Limb (tissue), 2 donors: ENCODE data around the gene PROSER3.
"Not testable (repeated sequence)": the region's sequence is repeated elsewhere in the genome, so short reads cannot be mapped to it uniquely, and the experiment has no call there.

Experiments
- DNase-seq, 2 donors: peaks; one replicate each; pipeline ENCODE4 v3.0.0-alpha.2; 2016; ENCODE audit errors: extremely low spot score in 2 of 2

PROSER3 gene

DNA sequence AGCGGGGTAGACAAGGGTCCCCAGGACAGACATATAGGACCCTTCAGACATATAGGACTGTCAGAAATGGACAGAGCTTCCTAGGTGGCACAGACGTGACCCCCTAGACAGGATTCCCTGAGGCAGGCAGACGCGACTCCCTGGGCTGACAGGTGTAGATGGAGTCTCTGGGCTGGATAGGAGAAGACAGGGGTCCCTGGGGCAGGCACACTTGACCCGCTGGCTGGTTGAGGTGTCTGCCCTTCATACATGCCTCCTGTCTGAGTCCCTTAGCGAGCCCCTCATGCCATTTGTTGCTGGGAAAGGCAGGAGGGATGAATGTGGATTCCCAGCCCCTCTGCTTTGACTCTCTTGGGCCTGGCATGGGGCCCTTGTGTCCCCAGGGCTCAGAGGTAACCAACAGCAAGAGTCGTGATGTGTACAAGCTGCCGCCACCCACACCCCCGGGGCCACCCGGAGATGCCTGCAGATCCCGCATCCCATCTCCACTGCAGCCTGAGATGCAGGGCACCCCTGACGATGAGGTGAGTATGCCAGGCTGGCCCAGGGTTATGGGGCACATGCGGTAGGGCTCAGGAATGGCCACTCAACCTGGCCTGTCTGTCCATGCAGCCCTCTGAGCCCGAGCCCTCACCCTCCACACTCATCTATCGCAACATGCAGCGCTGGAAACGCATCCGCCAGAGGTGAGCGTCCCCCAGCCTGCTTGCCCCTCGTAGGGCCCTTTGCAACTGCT, 4.2 kb upstream of the PROSER3 start:
- peak in 1 of 2 donors; percentile 26 for DNase-seq

DNA sequence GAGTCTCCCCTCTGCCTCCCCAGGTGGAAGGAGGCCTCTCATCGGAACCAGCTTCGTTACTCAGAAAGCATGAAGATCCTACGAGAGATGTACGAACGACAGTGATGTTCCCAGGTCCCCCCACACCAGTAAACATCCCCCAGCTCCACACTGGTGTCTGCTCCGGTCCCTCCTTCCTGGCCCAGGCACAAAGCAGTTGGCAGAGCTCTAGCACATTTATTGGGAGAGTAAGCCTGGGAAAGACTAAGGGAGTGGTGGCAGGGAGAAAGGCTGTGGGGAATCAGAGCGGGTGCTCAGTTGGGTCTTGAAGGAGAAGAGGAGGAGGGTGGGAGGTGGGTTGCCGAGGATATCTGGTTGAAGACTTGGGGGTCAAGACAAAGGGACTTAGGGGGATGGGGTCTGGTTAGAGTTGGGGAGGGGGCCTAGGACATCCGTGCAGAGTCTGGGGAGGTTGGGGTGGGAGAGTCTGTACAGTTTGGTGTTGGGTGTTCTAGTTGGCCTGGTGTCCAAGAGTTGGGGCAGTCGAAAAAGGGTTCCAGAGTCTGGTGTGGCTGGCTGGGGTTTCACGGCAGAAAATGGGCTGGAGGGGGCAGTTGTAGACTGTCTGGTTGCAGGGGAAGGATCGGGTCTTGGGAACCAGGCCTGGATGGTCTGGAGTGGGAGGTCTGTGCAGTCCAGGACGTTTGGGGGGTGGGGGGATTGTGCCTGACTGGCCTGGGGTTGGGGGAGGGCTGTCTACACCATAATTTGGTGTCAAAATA, 3.4 kb upstream of the PROSER3 start:
- DNase-seq: peak in 1 of 2 donors; percentile 29

DNA sequence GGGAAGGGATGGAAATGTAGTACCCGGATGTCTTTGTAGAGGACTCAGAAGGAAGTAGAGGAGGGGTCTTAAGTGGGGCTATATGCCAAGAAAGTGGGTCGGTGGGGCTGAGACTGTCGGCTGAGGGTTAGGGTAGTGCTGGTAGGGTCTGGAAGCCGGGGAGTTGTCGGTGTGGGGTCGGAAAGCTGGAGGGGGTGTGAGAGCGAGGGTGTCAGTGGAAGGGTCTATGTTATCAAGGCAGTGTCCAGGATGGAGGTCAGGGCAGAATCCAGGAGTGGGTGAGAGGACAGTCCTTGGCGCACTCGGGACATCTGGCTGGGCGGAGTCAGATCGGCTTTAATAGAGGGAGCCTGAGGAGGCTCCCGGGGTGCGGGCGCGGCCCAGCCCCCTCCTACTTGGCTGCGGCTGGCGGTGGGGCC, 2.8 kb upstream of the PROSER3 start:
- no peak for DNase-seq

DNA sequence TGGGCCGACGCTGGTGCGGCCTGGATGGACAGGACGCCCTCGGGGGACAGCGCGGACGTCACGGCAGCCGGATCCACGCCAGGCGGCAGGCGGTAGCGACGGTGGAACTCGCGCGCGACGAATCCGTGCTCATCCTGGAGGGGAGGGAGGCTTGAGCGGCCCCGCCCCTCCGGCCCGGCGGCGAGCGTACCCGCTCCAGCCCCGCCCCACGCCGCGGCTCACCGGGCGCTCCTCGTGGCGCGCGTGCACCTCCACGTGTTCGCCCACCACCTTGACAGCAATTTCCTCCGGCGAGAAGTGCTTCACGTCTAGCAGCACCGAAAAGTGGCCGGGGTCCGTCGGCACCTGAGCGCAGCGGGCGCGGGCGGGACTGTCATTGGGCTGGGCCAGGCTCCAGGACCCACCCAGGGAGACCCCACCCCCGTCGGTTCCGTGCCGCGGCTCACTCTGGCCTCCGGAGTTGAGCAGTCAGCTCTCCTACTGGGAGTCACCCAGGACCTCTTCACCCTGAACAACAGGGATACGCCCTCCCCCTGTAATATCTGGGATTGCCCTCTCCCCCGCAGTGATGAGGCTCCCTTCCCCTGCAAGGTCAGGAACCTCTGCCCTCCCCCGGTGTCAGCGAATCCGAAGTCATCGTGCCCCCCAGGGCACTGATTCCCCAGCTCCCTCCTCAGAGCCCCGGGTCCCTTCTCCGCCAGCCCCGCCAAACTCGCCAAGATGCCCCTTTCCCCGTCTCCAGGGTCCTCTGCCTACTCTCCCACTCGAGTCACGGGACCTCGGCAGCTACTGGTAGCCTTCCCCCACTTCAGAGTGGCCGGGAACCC, 2.2 kb upstream of the PROSER3 start:
- peak; percentile 34 to 72 for DNase-seq

DNA sequence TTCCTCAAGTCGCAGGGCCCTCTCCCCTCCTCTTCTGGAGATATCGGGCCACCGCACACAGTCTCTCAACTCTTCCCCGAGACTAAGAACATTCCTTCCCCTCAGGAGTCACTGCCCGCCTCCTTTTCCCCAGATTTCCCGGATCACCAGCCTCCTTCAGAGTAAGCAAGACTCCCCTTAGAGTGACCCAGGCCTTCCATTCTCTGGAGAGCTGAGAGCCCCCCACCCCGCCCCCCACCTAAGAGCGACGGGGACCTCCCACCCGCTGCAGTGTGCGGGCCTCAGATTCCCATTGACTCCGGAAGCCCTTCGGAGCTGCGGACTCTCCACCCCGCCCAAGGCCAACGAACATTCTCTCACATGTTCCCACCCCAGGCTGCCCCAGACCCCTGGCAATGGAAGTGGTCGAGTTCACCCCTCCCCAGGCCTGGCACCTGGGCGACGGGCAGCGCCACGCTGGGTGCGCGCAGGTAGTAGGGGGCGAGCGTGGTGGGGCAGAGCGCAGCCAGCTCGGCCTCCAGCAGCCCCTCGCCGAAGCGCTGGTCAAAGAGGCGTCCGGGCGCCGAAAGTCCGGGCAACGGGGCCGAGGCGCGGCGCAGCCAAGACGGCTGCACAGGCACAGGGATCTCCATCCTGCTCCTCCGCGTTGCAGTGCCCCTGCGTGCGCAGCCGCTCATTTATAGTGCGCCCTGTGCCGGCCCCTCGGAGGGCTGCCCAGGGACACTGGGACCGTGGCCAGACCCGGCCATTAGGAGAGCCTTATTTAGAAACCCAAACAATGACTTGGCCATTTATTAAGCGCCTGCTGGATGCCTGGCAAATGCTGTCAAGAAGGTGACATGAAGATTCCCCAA, 1.4 kb upstream of the PROSER3 start, which contains the start of gene HSPB6:
HSPB6 (minus strand) TSS at position 653 of the 854 bp plus-strand sequence; CDS start at position 632, 21 bp downstream.
- peak; percentile 48 to 75 for DNase-seq

DNA sequence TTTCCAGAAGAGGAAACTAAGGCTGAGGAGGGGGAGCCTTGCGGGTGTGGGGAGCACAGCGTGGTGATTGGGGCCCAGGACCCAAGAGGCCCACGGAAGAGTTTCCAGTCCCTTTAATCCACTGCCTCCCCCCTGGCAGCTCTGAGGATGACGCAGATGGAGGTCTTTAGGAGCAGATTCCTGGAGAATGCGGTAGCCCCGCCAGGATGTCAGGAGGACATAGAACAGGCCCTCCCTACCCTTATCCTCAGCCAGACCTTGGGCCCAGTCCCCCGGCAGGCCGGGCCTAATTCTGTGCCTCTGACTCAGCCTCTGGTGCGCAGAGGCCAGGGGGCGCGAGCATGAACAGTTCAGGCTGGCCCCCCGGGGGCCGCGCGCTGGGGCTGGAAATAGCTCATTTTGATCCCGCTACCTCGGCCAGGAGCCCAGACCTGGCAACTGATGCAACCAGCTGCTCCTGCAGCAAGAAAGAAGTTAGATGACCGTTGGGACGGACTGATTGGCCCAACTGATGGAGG, 686 bp upstream of the PROSER3 start:
- DNase-seq: peak; percentile 88

DNA sequence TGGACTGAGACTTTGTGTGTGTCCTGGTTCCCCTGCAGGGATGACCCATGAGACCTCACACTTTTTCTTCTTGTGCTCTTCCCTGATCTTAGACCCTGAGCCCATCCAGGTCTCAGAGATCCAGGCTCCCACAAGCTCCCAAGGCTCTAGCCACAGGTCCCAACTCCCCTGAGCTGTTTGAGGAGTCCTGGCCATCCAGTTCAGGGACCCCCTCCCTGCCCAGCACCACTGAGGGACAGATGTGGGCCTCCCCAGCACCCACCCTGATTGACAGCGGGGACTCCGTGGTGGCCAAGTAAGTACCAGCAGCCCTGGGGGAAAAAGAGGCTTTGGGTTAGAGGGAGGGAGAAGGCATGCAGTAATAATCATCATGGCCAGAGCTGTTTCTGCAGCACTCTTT, 1.7 kb downstream of the PROSER3 start:
- no peak for DNase-seq

DNA sequence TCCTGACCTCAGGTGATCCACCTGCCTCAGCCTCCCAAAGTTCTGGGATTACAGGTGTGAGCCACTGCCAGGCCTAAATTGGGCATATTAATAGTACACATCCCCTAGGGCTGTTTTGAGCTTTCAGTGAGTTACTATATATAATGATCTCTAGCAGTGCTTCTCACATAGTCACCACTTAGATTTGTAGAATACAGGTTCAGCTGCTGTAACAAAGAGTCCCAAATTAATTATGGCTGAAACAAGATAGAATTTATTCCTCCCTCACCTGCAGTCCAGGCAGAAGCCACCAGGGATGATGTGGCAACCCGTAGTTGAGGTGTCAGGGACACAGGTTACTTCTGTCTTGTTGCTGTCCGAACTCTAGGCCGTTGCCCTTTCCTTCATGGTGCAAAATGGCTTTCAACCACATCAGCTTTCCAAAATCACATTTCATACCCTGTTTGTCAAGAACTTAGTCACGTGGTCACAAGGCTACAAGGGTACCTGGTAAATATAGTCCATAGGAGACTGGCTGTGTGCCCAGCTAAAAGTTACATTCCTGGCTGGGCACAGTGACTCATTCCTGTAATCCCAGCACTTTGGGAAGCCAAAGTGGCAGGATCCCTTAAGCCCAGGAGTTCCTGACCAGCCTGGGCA, 2.9 kb downstream of the PROSER3 start:
- no peak for DNase-seq

DNA sequence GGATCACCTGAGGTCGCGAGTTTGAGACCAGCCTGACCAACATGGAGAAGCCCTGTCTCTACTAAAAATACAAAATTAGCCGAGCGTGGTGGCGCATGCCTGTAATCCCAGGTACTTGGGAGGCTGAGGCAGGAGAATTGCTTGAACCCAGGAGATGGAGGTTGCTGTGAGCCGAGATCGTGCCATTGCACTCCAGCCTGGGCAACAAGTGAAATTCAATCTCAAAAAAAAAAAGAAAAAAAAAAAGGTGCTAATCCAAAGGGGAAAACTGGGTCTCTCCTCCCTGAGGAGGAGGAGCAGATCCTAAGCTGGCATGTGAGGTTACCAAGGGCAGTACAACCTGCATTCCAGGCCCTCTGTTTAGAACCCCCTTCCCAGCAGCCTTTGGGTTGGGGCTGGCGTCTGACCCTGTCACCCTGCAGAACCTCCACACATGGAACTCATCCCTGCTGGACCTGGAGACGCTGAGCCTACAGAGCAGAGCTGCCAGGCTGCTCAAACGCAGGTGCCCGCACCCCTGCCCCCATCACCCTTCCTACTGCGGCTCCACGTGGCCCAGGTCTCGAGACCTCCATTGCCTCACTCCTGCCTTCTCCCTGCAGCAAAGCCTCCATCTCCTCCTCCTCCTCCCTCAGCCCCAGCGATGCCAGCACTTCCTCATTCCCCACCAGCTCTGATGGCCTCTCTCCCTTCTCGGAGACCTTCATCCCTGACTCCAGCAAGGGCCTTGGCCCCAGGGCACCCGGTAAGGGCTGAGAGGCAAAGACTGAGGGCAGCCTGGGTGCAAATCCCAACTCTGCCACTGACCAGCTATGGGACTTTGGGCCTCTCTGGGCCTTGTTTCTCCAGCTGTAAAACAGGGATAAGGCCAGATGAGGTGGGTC, 6.7 kb downstream of the PROSER3 start:
- DNase-seq: no peak

DNA sequence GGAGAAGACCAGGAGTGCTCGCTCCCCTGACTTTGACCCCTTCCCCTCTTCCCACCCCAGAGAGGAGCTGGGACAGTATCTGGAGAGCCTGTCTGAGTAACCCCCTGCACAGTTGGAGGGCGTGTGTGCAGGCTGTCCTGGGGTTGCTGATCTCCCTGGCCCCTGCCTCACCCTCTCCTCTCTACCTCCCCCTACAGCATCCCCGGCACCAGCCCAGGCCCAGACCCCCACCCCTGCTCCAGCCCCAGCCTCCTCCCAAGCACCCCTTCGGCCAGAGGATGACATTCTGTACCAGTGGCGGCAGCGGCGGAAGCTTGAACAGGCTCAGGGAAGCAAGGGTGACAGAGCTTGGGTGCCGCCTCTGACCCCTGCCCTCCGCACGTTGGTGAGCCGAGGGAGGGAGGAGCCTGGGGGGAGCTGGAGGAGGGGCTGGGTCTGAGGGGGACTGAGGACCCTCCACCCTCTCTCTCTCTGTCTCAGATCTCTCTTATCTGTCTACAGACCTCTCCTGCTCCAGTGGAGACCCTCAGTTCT, 8.7 kb downstream of the PROSER3 start:
- DNase-seq: no peak

DNA sequence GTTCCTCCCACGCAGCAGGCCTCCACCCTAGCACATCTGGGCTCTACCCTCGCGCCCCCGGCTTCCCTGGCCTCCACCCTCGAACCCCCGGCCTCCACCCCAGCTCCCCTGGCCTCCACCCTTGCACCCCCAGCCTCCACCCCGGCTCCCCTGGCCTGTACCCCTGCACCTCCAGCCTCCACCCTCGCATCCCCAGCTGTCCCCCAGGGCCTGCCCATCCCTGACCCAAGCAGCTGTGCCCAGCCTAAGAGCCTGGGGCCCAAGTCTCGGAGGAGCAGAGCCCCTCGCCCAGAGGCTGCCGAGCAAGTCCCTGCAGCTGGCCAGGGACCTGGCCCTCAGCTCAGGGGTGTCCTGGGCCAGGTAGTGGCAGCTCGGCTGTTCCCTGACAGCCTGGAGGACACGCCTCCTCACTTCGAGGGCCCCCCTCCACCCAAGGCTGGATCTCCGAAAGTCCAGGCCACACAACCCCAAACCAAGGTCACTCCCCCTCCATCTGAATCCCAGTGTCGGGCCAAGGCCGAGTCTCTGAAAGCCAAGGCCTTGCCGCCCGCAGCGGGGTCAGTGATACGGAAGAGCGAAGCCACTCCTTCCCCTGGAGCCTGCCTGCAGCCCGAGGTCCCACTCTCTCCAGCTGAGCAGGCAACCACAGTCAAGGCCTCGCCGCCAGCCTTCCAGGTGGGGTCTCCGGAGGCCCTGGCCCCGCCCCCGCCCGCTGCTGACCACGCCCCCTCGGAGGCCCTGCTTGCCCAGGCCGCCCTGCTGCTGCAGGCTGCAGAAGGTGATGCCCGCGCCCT, 9.5 kb downstream of the PROSER3 start:
- peak in 1 of 2 donors; percentile 66 for DNase-seq

DNA sequence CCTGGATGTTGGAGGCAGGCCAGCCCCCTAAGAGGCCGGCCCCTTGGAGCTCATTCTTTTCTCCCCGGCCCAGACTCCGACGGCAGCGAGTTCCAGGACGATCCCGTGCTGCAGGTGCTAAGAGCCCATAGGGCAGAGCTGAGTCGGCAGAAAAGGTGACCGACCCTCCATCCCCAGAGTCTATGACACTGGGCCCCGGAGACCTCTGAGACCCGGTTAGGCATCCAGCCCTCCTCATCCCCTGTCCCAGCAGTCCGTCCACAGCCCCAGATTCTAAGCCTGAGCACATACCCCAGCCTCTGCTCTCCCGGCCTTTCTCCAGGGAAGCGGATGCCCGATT, 10.1 kb downstream of the PROSER3 start:
- no peak for DNase-seq

DNA sequence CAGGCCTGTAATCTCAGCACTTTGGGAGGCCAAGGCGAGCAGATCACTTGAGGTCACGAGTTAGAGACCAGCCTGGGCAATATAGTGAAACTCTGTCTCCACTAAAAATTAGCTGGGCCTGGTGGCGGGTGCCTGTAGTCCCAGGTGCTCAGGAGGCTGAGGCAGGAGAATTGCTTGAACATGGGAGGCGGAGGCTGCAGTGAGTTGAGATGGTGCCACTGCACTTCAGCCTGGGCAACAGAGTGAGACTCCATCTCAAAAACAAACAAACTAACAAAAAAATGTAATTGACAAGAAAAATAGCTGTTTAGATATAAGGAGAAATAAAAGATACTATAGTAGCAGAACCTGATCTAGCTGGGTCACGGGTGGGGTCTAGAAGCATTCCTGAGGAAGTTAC, 14.4 kb downstream of the PROSER3 start:
- not testable (repeated sequence) for DNase-seq

DNA sequence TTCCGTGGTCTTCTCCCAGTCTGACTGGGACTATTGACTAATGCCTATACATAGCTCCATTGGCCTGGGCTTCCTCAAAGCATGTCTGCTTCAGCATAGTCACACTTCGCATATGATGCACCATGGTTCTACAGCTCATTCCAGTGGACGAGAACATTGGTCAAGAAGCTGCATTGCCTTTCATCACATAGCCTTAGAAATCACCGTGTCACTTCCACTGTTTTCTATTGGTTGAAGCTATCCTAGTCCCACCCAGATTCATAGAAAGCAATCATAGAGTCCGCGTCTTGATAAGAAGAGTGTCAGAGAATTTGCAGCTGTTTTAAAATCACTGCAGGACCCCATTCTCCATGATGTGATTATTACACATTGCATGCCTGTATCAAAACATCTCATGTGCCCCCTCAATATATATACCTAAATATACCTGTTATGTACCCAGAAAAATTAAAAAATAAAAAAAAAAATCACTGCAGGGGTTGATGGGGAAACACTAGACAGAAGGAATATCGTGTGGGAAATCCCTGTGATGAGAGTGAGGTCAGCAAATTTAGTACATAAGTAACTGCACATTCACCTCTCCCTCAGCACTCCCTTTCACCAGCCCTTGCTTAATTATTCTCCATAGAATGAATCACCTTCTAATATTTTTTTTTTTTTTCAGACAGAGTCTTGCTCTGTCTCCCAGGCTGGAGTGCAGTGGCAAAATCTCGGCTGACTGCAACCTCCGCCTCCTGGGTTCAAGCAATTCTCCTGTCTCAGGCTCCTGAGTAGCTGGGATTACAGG, 15.2 kb downstream of the PROSER3 start:
- no peak for DNase-seq

DNA sequence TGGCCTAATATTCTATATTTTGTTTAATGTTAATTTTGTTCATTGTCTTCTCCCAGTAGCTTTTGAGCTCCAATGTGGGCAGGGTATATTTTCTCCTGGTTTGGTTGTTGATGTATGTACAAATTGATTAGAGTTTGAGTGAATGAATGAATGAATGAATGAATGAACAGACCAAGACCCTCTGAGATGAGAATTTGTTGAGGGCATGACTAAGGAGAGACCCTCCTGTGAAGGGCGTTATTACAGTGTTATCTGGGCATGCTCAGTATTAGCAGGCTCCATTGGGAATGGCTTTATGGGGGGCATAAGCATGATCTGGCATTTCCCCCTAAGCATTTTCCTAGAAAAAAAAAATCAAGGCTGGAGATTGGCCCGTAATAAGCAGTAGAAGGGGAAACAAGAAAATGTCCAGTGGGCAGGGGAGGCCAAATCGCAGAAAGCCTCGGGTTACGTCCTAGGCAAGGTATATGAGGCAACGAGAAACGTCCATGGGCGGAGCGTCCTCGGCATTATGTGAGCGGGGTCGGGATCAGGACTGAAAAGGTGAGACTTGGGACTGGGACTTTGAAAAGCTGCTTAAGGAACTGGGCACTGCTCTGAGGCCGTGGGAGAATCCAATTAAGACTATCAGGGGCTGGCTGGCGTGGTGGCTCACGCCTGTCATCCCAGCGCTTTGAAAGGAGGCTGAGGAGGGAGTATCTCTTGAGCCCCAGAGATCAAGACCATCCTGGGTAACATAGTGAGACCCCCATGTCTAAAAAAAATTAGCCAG, 16.5 kb downstream of the PROSER3 start:
- no peak for DNase-seq

DNA sequence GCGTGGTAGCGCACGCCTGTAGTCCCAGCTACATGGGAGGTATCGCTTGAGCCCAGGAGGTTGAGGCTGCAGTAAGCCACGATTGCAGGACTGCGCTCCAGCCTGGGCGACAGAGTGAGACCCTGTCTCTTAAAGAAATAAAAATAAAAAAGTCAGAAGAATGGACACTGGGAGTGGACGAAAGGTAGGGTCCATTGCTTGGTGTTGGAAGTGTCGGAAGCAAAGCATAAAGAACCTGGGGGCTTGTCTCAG, 17.0 kb downstream of the PROSER3 start:
- DNase-seq: no peak
